ENCODE measurements around the gene LCE1B. TPM values are rescaled to one million over a fixed set of nuclear protein-coding genes. Genes with fewer than 3 reads are reported as not detected.

LCE1B gene
- total and polyA plus RNA-seq, 9 donors = not detected

GRCh38 chr1:152842556-152842955, 30.8 kb downstream of the LCE1B start, which contains the start of gene LCE6A:
LCE6A (plus strand) TSS chr1:152842856; CDS start chr1:152843521, 665 bp downstream.
- H3K4me1 ChIP-seq (ENCODE audit: insufficient read depth) = no peaks in the 10 kb centered on the region
- intact Hi-C loops (cut with DNase I) = no loop called here
- TF ChIP-seq POLR2A (IDR thresholded peaks at IDR 0.05) (no peak), EP300 (IDR thresholded peaks at IDR 0.05) (no peak)
- TF ChIP-seq, protein P1, sequence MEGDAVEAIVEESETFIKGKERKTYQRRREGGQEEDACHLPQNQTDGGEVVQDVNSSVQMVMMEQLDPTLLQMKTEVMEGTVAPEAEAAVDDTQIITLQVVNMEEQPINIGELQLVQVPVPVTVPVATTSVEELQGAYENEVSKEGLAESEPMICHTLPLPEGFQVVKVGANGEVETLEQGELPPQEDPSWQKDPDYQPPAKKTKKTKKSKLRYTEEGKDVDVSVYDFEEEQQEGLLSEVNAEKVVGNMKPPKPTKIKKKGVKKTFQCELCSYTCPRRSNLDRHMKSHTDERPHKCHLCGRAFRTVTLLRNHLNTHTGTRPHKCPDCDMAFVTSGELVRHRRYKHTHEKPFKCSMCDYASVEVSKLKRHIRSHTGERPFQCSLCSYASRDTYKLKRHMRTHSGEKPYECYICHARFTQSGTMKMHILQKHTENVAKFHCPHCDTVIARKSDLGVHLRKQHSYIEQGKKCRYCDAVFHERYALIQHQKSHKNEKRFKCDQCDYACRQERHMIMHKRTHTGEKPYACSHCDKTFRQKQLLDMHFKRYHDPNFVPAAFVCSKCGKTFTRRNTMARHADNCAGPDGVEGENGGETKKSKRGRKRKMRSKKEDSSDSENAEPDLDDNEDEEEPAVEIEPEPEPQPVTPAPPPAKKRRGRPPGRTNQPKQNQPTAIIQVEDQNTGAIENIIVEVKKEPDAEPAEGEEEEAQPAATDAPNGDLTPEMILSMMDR (IDR thresholded peaks at IDR 0.05) = no peak
- H3K4me3 ChIP-seq = no peak within 1 kb of the TSS
- no peak within 1 kb of the TSS for H3K27ac ChIP-seq
- H3K36me3 ChIP-seq = no peaks in the 10 kb centered on the region
- H3K27me3 ChIP-seq = no peaks in the 10 kb centered on the region
- H3K9me3 ChIP-seq = no peaks in the 10 kb centered on the region
- WGBS, 3 donors = 87 to 92% (median 88%) methylated on average over 3 of the region's 3 CpGs
- DNase-seq = no peak

GRCh38 chr1:152855661-152856060, 43.9 kb downstream of the LCE1B start:
- intact Hi-C loops (cut with DNase I) = no loop called here
- no peaks in the 10 kb centered on the region for H3K4me1 ChIP-seq (ENCODE audit: insufficient read depth)

GRCh38 chr1:152858062-152858461, 46.3 kb downstream of the LCE1B start:
- WGBS, 3 donors = 48 to 70% (median 57%) methylated on average over 1 of the region's 1 CpG
- intact Hi-C loops (cut with DNase I) = no loop called here
- DNase-seq = no peak

More at GRCh38 chr1:152855661-152856060, 43.9 kb downstream of the LCE1B start:
- Histone ChIP-seq H3K27me3 (no peaks in the 10 kb centered on the region), H3K36me3 (no peaks in the 10 kb centered on the region), H3K9me3 (no peaks in the 10 kb centered on the region), H3K27ac (no peak overlapping the region), H3K4me3 (no peak overlapping the region)
- DNase-seq = no peak
- WGBS, 3 donors = 55 to 68% (median 58%) methylated on average over 2 of the region's 2 CpGs
- TF ChIP-seq EP300 (IDR thresholded peaks at IDR 0.05) (no peak), POLR2A (IDR thresholded peaks at IDR 0.05) (no peak)
- TF ChIP-seq, protein P1 (IDR thresholded peaks at IDR 0.05) = no peak

DNA sequence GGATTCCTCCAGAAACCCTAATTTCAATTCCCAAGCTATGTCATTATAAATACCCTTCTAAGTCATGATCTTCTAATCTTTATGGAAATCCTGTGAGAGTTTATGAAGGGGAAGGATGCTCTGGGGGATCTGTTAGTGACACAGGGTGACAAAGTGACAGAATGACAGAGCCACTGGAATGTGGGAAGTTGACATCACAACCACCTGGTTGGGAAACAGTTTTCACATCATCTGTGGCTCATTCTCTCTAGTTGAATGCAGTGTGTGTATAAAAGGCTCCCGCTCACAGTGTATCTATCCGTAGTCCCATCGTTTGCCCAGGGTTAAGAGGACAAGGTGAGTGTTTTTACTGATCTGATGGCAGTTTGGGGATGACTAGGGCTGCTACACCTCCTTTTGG, 47.9 kb downstream of the LCE1B start, which contains the start of gene LCE7A:
LCE7A (plus strand) TSS at position 301 of the 400 bp plus-strand sequence. CDS start 702 bp downstream, outside the sequence.
- H3K36me3 ChIP-seq = no peaks in the 10 kb centered on the region
- intact Hi-C loops (cut with DNase I) = no loop called here
- H3K4me3 ChIP-seq = no peak within 1 kb of the TSS
- WGBS, 3 donors = 86 to 96% (median 89%) methylated on average over 3 of the region's 3 CpGs
- H3K9me3 ChIP-seq = no peaks in the 10 kb centered on the region
- H3K27ac ChIP-seq = no peak within 1 kb of the TSS
- H3K4me1 ChIP-seq (ENCODE audit: insufficient read depth) = no peaks in the 10 kb centered on the region
- no peaks in the 10 kb centered on the region for H3K27me3 ChIP-seq
- no peak for DNase-seq
- no peak for TF ChIP-seq EP300 (IDR thresholded peaks at IDR 0.05)

More at GRCh38 chr1:152858062-152858461, 46.3 kb downstream of the LCE1B start:
- Histone ChIP-seq H3K36me3 (no peaks in the 10 kb centered on the region), H3K9me3 (no peaks in the 10 kb centered on the region), H3K4me3 (no peak overlapping the region), H3K27ac (no peak overlapping the region), H3K27me3 (no peaks in the 10 kb centered on the region), H3K4me1 (ENCODE audit: insufficient read depth) (no peaks in the 10 kb centered on the region)
- TF ChIP-seq, protein P1 (IDR thresholded peaks at IDR 0.05) = no peak
- TF ChIP-seq EP300 (IDR thresholded peaks at IDR 0.05) (no peak), POLR2A (IDR thresholded peaks at IDR 0.05) (no peak)

GRCh38 chr1:152860129-152860528, 48.4 kb downstream of the LCE1B start:
- intact Hi-C loops (cut with DNase I) = no loop called here
- Histone ChIP-seq H3K36me3 (no peaks in the 10 kb centered on the region), H3K27me3 (no peaks in the 10 kb centered on the region), H3K27ac (no peak overlapping the region), H3K4me1 (ENCODE audit: insufficient read depth) (no peaks in the 10 kb centered on the region), H3K9me3 (no peaks in the 10 kb centered on the region), H3K4me3 (no peak overlapping the region)
- DNase-seq = no peak
- 81 to 91% (median 86%) methylated on average over 3 of the region's 3 CpGs for WGBS, 3 donors
- TF ChIP-seq EP300 (IDR thresholded peaks at IDR 0.05) (no peak), POLR2A (IDR thresholded peaks at IDR 0.05) (no peak)
- TF ChIP-seq, protein P1 (IDR thresholded peaks at IDR 0.05) = no peak

All from ovary (tissue), 9 donors.